GM19240 (cell line): Measurements from ENCODE around the gene CES2.
A peak's percentile ranks its signal among the peaks of the same experiment; 100 is the strongest.
"Not testable (repeated sequence)": the region's sequence is repeated elsewhere in the genome, so short reads cannot be mapped to it uniquely, and the experiment has no call there.

Experiments
- DNase-seq: peaks from one replicate; pipeline ENCODE4 v3.0.0; 2011; ENCODE audit warnings: low spot score; ENCODE audit not compliant: insufficient read length

CES2 gene

GRCh38 chr16:66976746-66977145 is 41.4 kb downstream of the CES2 start:
- no peak for DNase-seq

GRCh38 chr16:66977341-66978113 is 42.2 kb downstream of the CES2 start:
- DNase-seq = peak; percentile 90

GRCh38 chr16:66979011-66979717 is 43.8 kb downstream of the CES2 start:
- no peak for DNase-seq

GRCh38 chr16:66983033-66983432 is 47.7 kb downstream of the CES2 start:
- no peak for DNase-seq

GRCh38 chr16:66984892-66985311 is 49.6 kb downstream of the CES2 start:
- no peak for DNase-seq

GRCh38 chr16:66986559-66986958 is 51.2 kb downstream of the CES2 start:
- no peak for DNase-seq

DNA sequence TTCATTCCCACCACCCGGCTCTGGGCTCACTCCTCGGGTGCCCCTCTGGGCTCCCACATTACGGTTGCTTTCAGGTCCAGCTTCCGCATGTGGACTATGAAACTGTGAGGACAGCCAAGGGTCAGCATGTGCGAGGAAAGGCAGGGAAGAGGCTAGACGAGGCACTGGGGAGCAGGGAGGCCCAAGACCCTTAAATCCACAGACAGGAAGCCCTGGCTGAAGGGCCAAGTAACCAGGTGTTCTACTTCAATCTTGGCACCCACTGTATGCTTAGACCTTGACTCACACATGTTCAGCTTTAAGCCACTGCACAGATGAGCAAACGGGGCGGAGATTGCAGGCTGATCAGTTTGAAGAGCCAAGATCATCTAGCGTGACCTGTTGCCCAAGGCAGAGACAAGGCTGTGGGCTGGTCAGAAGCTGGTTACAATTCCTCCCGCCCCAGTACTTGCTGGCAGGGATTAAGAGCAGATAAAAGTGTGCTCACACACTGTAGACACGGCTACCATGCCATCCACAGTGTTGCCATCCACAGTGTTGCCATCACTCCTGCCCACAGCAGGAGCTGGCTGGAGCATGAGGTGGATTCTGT is 53.0 kb downstream of the CES2 start, which contains the start of gene CES4A:
Gene CES4A, plus strand, starts transcription at position 393 of the 592 bp plus-strand sequence. Its CDS starts 184 bp downstream, at position 577.
- DNase-seq = no peak

DNA sequence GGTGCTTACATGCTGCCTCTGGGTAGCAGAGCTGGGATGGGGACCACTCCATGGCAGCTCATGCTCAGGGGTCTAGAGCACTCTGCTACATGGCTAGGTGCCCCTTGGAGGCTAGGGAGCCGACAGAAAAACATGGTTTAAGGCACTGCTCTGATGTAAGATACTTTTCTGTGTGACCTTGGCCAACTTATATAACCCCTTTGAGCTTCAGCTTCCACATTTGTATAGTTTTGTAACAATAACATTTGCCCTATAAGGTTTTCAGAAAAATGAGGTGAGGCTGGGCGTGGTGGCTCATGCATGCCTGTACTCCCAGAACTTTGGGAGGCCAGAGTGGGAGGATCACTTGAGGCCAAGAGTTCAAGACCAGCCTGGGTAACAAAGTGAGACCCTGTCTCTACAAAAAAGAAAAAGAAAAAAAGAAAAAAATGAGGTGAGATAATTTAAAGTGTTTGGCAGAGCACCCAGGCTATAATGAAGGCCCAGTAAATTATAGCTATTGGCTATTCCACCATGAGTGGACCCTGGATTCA is 56.3 kb downstream of the CES2 start:
- no peak for DNase-seq

DNA sequence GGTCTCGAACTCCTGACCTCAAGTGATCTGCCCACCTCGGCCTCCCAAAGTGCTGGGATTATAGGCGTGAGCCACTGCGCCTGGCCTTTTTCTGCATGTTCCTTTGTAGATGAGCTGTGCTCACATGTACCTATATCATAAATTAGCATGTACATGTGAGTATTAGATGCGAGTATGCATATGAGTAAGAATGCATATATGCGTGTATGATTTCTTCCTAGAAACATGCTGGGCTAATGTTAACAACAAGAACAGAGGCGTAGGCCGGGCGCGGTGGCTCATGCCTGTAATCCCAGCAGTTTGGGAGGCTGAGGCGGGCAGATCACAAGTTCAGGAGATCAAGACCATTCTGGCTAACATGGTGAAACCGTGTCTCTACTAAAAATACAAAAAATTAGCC is 58.2 kb downstream of the CES2 start:
- not testable (repeated sequence) for DNase-seq
